Measurements from ENCODE around the gene VNN1. TPM values are rescaled to one million over a fixed set of nuclear protein-coding genes. Genes with fewer than 3 reads are reported as not detected.
"Not testable (repeated sequence)": the region's sequence is repeated elsewhere in the genome, so short reads cannot be mapped to it uniquely, and the experiment has no call there.

Gene VNN1
- total RNA-seq, 1 donor from 2014 or later: 10.0 TPM

DNA sequence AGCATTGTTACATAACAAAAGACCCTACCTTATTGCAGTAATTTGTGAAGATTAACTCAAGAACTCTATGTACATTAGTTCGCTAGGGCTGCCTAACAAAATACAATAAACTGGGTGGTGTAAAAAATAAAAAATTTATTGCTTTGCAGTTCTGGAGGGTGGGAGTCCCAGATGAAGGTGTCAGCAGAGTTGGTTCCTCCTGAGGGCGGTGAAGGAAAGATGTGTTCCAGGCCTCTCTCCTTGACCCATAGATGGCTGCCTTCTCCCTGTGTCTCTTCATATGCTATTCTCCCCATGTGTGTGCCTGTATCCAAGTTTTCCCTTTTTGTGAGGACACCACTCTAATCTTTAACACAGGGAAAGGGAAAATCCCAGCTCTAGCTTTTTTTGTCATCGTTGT lies 305 bp upstream of the VNN1 start:
- ATAC-seq (peak; percentile 7 to 29), DNase-seq (no peak)
- TF ChIP-seq, protein P1, sequence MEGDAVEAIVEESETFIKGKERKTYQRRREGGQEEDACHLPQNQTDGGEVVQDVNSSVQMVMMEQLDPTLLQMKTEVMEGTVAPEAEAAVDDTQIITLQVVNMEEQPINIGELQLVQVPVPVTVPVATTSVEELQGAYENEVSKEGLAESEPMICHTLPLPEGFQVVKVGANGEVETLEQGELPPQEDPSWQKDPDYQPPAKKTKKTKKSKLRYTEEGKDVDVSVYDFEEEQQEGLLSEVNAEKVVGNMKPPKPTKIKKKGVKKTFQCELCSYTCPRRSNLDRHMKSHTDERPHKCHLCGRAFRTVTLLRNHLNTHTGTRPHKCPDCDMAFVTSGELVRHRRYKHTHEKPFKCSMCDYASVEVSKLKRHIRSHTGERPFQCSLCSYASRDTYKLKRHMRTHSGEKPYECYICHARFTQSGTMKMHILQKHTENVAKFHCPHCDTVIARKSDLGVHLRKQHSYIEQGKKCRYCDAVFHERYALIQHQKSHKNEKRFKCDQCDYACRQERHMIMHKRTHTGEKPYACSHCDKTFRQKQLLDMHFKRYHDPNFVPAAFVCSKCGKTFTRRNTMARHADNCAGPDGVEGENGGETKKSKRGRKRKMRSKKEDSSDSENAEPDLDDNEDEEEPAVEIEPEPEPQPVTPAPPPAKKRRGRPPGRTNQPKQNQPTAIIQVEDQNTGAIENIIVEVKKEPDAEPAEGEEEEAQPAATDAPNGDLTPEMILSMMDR (IDR thresholded peaks at IDR 0.05): no peak
- H3K27ac ChIP-seq: peak overlapping the region; percentile 21
- H3K9me3 ChIP-seq: no peaks in the 10 kb centered on the region
- H3K4me1 ChIP-seq: no peaks in the 10 kb centered on the region
- no peak overlapping the region for H3K4me3 ChIP-seq
- no peaks in the 10 kb centered on the region for H3K36me3 ChIP-seq
- intact Hi-C loops (cut with DNase I): no loop called here
- H3K27me3 ChIP-seq (ENCODE audit: low read depth): no peaks in the 10 kb centered on the region

DNA sequence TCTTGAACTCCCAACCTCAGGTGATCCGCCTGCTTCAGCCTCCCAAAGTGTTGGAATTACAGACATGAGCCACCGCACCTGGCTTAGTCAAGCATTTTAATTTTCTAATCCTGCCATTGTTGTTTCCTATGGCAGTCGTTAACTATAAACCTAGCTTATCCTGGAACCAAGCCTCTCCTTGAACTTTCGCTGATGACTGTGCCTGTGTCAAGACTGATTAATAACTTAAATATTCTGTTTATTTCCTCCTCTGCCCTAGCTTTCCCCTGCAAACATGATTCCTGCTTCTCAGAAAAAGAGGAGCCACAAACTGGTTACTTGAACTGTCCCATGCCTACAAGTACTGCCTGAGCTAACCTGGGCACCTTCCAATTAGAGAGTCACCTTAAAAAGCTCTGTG lies 1.5 kb downstream of the VNN1 start:
- H3K36me3 ChIP-seq: no peaks in the 10 kb centered on the region
- no peak overlapping the region for H3K27ac ChIP-seq
- H3K4me1 ChIP-seq: no peaks in the 10 kb centered on the region
- TF ChIP-seq, protein P1 (IDR thresholded peaks at IDR 0.05): no peak
- no peak overlapping the region for H3K4me3 ChIP-seq
- no peaks in the 10 kb centered on the region for H3K27me3 ChIP-seq (ENCODE audit: low read depth)
- H3K9me3 ChIP-seq: no peaks in the 10 kb centered on the region
- intact Hi-C loops (cut with DNase I): no loop called here
- DNase-seq (no peak), ATAC-seq (no peak)

DNA sequence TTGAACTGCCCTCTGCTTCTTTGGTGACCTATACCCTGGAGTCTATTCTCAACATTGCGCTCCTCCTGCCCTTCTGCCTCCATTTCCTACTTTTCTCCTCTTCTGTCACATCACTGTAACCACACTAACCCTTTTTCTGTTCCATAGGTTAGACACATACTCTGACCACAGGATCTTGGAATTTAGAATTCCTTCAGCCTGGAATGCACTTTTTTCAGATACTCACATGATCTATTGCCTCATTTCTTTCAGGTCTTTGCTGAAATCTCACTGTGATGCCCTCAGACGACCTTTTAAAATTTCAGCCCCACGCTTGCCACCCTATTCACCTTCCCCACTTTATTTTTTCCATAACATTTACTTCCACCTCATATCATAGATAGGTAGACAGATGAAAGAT lies 5.1 kb downstream of the VNN1 start:
- H3K27ac ChIP-seq: no peak overlapping the region
- no peaks in the 10 kb centered on the region for H3K4me1 ChIP-seq
- intact Hi-C loops (cut with DNase I): no loop called here
- no peak overlapping the region for H3K4me3 ChIP-seq
- no peaks in the 10 kb centered on the region for H3K9me3 ChIP-seq
- DNase-seq: no peak
- no peaks in the 10 kb centered on the region for H3K36me3 ChIP-seq
- TF ChIP-seq, protein P1 (IDR thresholded peaks at IDR 0.05): no peak
- ATAC-seq: no peak
- no peaks in the 10 kb centered on the region for H3K27me3 ChIP-seq (ENCODE audit: low read depth)

DNA sequence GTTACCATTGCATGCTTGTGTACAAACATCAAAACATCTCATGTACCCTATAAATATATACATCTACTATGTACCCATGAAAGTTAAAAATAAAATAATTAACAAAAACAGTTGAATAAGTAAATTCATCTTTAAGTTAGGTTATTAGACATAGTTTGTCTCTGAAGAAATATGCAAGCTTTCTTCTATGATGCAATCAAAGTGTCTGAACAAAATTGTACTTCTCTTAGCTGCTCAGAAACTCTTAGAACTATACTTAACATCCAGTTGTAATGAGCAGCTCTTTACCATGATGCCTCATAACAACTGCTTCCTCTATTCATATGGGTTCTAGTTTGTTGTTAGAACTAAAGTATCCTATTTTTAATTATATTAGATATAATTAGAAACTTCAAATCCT lies 5.9 kb downstream of the VNN1 start:
- Histone ChIP-seq H3K27ac (no peak overlapping the region), H3K4me1 (no peaks in the 10 kb centered on the region), H3K27me3 (ENCODE audit: low read depth) (no peaks in the 10 kb centered on the region), H3K4me3 (no peak overlapping the region), H3K9me3 (no peaks in the 10 kb centered on the region), H3K36me3 (no peaks in the 10 kb centered on the region)
- ATAC-seq (no peak), DNase-seq (no peak)
- intact Hi-C loops (cut with DNase I): no loop called here
- TF ChIP-seq, protein P1 (IDR thresholded peaks at IDR 0.05): no peak

DNA sequence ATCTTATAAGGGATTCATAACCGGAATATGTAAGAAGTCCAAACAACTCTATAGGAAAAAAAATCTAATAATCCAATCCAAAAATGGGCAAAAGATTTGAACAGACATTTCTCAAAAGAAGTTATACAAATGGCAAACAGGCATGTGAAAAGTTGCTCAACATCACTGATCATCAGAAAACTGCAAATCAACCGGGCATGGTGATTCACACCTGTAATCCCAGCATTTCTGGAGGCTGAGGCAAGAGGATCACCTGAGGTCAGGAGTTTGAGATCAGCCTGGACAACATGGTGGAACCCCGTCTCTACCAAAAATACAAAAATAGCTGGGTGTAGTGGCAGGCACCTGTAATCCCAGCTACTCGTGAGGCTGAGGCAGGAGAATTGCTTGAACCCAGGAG lies 7.1 kb downstream of the VNN1 start:
- intact Hi-C loops (cut with DNase I); H3K36me3 ChIP-seq; DNase-seq; H3K4me1 ChIP-seq; H3K4me3 ChIP-seq; H3K9me3 ChIP-seq; H3K27ac ChIP-seq; H3K27me3 ChIP-seq (ENCODE audit: low read depth); ATAC-seq: not testable (repeated sequence)

DNA sequence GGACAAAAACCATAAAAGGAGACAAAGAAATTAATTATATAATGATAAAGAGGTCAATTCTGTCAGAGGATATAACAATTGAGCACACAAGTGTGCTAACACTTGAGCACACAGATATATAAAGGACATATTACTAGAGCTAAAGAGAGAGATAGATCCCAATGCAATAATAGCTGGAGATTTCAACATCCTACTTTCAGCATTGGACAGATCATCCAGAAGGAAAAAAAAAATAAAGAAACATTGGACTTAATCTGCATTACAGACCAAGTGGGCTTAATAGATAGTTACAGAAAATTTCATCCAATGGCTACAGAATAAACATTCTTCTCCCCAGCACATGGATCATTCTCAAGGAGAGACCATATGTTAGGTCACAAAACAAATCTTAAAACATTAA lies 9.9 kb downstream of the VNN1 start:
- H3K27me3 ChIP-seq (ENCODE audit: low read depth): no peaks in the 10 kb centered on the region
- H3K4me1 ChIP-seq: no peaks in the 10 kb centered on the region
- H3K4me3 ChIP-seq: no peak overlapping the region
- H3K9me3 ChIP-seq: no peaks in the 10 kb centered on the region
- no peaks in the 10 kb centered on the region for H3K36me3 ChIP-seq
- intact Hi-C loops (cut with DNase I): no loop called here
- no peak for ATAC-seq
- no peak overlapping the region for H3K27ac ChIP-seq
- no peak for DNase-seq
- TF ChIP-seq, protein P1 (IDR thresholded peaks at IDR 0.05): no peak
